IPS DF 4.7 (cell line): Measurements from ENCODE around the gene CHGA.

ENCODE experiments used
- DNase-seq: peaks from one replicate; pipeline ENCODE4 v3.0.0-alpha.2; 2013; ENCODE audit warnings: low spot score; ENCODE audit errors: extremely low read depth

The CHGA gene

DNA sequence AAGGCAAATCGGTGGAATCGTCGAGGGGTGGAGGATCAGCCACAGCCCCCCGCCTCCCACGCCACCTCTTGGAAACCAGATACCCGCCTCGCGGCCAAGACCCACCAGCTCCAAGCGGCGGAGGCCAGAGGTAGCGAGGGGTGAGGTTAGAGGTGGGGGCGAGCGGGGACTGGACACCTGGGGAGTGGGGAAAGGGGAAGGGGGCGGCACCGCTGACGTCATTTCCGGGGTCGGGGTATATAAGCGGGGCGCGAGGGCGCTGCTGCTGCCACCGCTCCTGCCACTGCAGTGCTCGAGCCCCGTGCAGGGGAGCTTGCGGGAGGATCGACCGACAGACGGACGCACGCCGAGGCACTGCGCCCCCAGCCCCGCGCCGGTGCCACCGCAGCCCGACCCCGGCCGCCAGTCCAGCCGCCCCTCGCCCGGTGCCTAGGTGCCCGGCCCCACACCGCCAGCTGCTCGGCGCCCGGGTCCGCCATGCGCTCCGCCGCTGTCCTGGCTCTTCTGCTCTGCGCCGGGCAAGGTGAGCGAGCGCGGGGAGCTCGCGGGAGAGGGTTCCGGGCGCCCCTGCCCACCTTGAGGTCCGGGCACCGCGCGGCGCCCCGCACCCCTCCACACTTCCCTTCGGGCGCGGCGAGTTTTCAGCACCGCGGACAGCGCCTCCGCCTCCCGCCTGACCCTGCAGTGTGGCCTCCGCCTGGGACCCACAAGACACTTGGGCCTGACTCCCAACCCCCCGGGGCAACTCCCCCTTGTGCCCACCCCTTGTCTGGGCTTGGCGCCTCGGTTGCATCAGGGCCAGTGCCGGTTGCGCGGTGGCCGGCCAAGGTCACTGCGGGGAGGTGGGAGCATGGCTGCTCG, at the start of gene CHGA:
TSS of gene CHGA (plus strand) at position 268 of the 861 bp plus-strand sequence. CDS start at position 478, 210 bp downstream.
- DNase-seq: no peak

- no peak for DNase-seq
Observed at GRCh38 chr14:92874962-92875661, 47.8 kb upstream of the CHGA start.

DNA sequence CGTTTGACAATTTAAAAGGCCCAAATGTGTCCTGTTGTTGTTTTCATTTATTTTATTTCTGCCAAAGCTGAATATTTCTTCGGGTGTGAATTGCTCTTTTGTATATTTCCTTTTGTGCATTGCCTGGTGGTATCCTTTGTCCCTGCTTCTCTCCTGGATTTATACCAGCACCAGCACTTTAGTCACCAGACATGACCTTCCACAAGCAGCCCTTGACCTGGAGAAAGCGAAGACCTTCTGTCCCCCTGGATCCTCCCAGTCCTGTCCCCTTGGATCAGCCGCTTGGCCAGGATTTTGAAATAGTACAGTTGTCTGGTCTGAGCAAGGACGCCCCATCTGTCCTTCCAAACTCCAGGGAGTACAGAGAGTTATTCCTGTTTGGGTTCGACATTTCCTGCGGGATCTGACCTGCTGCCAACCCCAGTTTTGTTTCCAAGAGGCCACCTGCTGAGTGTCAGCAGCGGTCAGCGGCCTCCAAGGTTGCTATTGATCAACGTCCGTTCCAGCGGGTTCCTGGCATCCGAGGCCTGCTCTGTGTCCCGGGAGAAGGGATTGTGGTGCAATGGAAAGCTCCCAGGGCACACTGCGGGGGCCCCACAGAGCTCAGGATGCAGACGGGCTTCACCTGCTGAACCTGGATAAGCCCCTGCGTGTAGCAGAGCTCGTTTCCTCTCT, 45.1 kb upstream of the CHGA start:
- DNase-seq: no peak

GRCh38 chr14:92880351-92880750, 42.6 kb upstream of the CHGA start:
- DNase-seq: no peak

DNA sequence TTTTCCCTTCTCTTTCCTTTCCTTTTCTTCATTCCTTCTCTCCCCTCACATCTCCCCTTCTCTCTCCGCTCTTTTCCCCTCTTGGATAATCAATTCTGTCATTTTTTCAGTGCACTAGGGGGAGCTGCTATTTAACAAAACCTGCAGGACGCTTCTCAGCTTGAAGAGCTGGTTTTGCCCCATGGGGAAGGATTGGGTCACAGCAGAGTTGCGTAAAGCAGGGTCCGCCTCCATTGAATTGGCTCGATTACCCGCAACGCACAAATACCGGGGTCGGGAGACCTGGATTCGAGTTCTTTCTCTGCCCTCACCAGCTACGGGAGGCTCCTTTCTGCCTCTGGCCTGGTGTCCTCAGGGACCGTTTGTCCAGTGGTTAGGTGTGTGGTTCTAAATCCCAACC, 42.1 kb upstream of the CHGA start:
- no peak for DNase-seq

GRCh38 chr14:92883066-92883465, 39.9 kb upstream of the CHGA start:
- no peak for DNase-seq

DNA sequence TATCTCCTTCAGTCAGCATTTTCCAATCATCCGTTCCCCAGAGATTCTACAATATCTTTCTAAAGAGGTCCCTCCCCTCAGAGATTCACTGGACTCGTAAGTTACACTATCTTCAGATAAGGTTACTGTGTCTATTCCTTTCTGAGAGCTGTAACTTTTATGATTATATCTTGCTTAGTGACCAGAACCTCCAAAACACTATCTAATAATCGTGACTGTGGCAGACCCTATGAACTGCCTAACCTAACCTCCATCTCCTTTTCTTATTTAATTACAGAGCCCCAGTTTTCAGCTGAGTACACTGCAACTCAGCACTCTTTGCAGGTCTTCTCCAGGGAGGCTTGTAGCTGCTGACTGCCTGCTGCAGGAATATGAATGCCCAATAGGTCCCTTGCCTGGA, 38.5 kb upstream of the CHGA start:
- no peak for DNase-seq

- DNase-seq: no peak
Observed at GRCh38 chr14:92885279-92886061, 37.5 kb upstream of the CHGA start.

GRCh38 chr14:92886337-92886736, 36.6 kb upstream of the CHGA start:
- DNase-seq: no peak

GRCh38 chr14:92887157-92887556, 35.8 kb upstream of the CHGA start:
- DNase-seq: no peak

DNA sequence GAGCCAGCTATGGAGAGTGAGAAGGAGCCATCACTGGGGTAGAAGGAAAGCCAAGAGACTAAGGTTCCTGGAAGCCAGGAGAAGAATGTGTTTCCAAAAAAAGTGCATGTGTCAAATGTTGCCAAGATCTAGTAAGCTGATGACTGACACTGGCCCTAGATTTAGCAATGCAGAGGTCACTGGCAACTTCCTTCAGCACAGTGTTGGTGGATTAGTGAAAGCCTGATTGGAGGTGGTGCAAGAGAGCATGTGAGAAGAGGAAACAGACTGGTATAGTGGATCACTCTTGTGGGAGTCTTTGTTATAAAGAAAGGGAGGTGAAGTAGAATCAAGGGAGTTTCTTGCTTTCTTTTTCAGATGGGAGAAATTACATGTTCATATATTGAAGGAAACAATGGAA, 34.1 kb upstream of the CHGA start:
- DNase-seq: no peak

GRCh38 chr14:92890830-92891588, 31.9 kb upstream of the CHGA start:
- no peak for DNase-seq

GRCh38 chr14:92892589-92892988, 30.4 kb upstream of the CHGA start:
- DNase-seq: no peak

DNA sequence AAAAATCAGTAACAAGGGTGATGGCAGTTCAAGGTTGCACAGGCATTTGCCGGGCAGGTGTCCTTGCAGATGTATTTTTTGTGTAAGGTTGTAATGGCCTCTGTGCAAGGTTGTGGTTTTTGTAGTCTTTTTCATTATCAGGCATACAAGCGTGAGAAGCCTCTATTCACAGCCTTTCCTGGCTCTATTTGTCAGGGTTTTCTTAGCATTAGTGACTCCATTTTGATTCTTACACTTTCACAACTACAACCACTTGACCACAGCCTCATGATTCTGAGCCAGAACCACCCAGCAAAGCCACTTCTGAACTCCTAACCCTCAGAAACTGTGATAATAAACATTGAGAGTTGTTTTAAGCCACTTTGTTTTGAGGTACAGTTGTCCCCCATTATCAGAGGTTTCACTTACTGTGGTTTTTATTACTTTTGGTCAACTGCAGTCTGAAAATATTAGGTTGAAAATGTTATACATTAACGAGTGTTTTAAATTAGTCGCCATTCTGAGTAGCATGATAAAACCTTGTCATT, 27.5 kb upstream of the CHGA start:
- DNase-seq: no peak

DNA sequence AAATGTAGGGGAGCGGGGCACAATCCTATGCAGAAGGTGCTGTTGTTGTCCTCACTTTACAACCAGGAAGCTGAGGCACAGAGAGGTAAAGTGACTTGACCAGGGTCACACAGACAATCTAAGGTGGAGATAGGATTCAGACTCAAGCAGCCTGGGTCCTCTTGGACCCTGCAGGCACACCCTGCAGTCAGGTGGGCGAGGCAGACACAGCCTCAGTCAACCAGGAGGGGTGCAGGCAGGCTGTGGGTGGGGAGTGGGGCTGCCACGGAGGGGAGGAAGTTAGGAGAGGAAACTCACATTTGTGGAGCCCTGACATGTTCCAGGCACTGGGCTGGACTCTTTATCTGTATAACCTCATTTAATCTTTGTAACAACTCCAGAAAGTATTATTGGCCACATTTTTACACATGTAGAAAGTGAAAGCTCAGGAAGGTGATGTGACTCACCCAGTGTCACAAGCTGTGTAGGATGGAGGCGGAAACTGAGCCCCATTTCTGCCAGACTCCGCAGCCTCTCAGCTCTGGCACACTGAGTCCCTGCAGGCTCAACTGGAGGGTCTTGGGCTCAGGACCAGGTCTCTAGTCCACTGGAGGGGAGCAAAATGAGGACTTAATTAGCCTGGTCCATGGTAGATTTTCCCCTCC, 24.9 kb upstream of the CHGA start:
- DNase-seq: no peak

DNA sequence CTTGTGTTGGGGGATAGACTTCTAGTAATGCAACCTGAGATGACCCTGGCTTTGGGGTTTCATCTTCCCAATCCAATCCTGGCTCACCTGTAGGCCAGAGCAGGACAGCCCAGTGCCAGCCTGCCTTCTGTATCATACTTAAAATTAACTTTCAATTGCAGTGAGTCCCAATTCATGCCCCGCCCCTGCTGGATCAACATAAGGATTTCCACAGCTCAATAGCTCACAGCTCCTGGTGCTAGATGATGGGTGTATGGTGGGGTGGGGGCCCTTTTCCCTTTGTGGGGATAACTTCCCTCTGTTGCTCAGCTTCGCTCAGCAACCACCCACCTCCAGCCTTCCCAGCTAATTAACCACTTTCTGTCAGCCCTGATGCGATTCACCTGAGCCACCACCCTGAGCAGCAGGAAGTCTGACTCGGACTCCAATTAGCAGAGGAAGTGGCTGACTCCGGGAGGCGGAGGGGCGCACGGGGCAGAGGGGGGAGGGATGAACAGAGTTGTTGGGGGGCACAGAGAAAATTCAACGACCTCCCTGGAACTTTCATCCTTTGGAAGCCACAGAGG, 24.3 kb upstream of the CHGA start:
- DNase-seq: no peak

GRCh38 chr14:92900660-92901059, 22.3 kb upstream of the CHGA start:
- DNase-seq: no peak

DNA sequence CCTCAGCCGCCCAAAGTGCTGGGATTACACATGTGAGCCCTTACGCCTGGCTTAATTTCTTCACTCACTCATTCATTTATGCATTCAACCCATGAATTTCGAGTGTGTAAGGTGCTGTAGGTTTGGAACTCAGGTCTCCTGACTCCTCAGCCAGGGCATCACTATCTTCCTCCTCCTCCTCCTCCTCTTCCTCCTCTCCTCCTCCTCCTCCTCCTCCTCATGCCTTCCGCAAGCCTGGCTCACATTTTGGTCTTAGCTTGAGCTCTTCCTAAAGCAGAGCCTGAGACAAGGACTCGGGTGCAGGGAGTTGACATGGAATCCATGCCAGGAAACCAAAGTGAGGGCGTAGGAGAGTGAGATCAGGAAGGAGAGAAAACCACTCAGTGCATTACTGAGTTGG, 20.8 kb upstream of the CHGA start:
- no peak for DNase-seq

DNA sequence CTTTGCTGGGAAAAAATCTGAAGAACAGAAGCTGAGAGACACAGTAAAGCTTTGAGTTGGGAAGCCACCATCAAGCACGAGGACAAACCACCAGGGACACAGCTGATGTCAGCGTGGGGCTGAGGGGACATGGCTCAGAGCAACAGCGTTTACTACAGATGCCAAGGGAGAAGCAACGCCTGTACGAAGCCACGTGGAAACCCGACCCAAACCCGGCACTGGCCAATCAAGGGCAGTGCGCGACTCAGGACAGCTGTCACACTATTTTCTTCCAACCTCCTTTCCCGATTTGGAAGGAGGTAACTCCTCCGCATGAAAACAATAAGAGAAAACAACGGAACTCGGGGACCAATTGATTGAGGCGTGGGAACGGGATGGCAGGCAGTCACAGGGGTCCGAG, 20.2 kb upstream of the CHGA start:
- no peak for DNase-seq

DNA sequence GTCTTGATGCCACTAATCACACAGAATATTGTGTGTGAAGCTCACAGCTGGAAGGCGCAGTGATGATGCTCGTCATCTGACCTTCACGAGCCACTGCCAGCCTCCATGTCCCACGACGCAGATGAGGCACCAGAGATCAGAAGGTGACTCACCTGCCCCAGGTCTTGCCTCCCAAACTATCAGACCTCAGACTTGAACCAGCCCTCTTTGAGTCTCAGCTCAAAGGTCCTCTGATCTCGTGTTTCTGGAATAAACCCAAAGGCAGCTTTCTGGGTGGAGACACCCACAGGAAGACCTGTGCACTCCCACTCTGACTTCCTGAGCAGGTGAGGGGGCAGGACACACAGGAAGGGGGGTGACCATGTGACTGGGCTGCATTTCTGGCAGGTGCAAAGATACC, 19.6 kb upstream of the CHGA start:
- DNase-seq: no peak
